Activated CD8-positive, alpha-beta memory T cell treated with anti-CD3 and anti-CD28 coated beads, Interleukin-2, amount 50 U/mL, for 4 hours (primary cell): ENCODE results near the gene PEX3.
"Not testable (repeated sequence)": the region's sequence is repeated elsewhere in the genome, so short reads cannot be mapped to it uniquely, and the experiment has no call there.

ENCODE experiments used
- DNase-seq: peaks from one replicate; pipeline ENCODE4 v3.0.0-alpha.2; 2020

Gene PEX3

GRCh38 chr6:143450453-143451371 is at the start of gene PEX3, which contains the start of gene ADAT2:
Gene PEX3, plus strand, starts transcription at chr6:143450805. Its CDS starts 238 bp downstream, at chr6:143451043.
Gene ADAT2, minus strand, starts transcription at chr6:143450695. Its CDS starts 37 bp downstream, at chr6:143450658.
- peak; percentile 92 for DNase-seq

GRCh38 chr6:143401068-143401446 is 49.5 kb upstream of the PEX3 start:
- no peak for DNase-seq

GRCh38 chr6:143401636-143402370 is 48.8 kb upstream of the PEX3 start:
- DNase-seq: no peak

GRCh38 chr6:143402721-143403336 is 47.8 kb upstream of the PEX3 start:
- DNase-seq: no peak

- no peak for DNase-seq
Observed at GRCh38 chr6:143405373-143406154, 45.0 kb upstream of the PEX3 start.

GRCh38 chr6:143406673-143407072 is 43.9 kb upstream of the PEX3 start:
- DNase-seq: no peak

- no peak for DNase-seq
Observed at GRCh38 chr6:143408151-143408786, 42.3 kb upstream of the PEX3 start.

- no peak for DNase-seq
Observed at GRCh38 chr6:143408787-143409162, 41.8 kb upstream of the PEX3 start.

- DNase-seq: no peak
Observed at GRCh38 chr6:143410859-143411270, 39.7 kb upstream of the PEX3 start.

- DNase-seq: no peak
Observed at GRCh38 chr6:143414769-143415168, 35.8 kb upstream of the PEX3 start.

- no peak for DNase-seq
Observed at GRCh38 chr6:143419526-143419925, 31.1 kb upstream of the PEX3 start.

GRCh38 chr6:143426026-143426425 is 24.6 kb upstream of the PEX3 start:
- no peak for DNase-seq

GRCh38 chr6:143427109-143427817 is 23.3 kb upstream of the PEX3 start:
- DNase-seq: peak; percentile 73

GRCh38 chr6:143429970-143430369 is 20.6 kb upstream of the PEX3 start:
- DNase-seq: no peak

GRCh38 chr6:143431226-143431625 is 19.4 kb upstream of the PEX3 start:
- no peak for DNase-seq

GRCh38 chr6:143432588-143432987 is 18.0 kb upstream of the PEX3 start:
- no peak for DNase-seq

- DNase-seq: no peak
Observed at GRCh38 chr6:143441010-143441409, 9.6 kb upstream of the PEX3 start.

GRCh38 chr6:143441680-143442545 is 8.7 kb upstream of the PEX3 start:
- no peak for DNase-seq

- no peak for DNase-seq
Observed at GRCh38 chr6:143443096-143443495, 7.5 kb upstream of the PEX3 start.

GRCh38 chr6:143447865-143448264 is 2.7 kb upstream of the PEX3 start:
- not testable (repeated sequence) for DNase-seq
